H1 (cell line): Measurements from ENCODE around the gene WRAP53. TPM values are rescaled to one million over a fixed set of nuclear protein-coding genes. Genes with fewer than 3 reads are reported as not detected.

ENCODE experiments used
- CTCF ChIA-PET: fragments of 300-600 bp; sonication (Branson Sonifier 250); formaldehyde crosslinking; loops from one replicate; lab custom pipeline; 2021; ENCODE audit not compliant: partially characterized antibody; lab: Charles Lee
- POLR2A ChIA-PET: fragments of 300-600 bp; sonication (Branson Sonifier 250); formaldehyde crosslinking; loops from one replicate; lab custom pipeline; 2021; ENCODE audit warnings: inconsistent platforms; ENCODE audit not compliant: partially characterized antibody; lab: Charles Lee
- DNase-seq, 2 experiments: peaks; one replicate each; pipeline versions ENCODE4 v3.0.0 to v3.0.0-alpha.2; 2010 to 2022; ENCODE audit warnings: low spot score in 2 of 2, low read depth in 1 of 2, mixed read lengths in 1 of 2
- FAIRE-seq: peaks from 2 replicates; lab custom pipeline; 2011; peaks lifted over from hg19 to GRCh38; lab: Jason Lieb, UNC
- H2AFZ ChIP-seq: 2 replicates; pipeline ENCODE4 v1.8.1; 2012; ENCODE audit warnings: low read length, inconsistent platforms
- H2AK5ac ChIP-seq: 2 replicates; pipeline ENCODE4 v1.6.1; 2013; ENCODE audit warnings: low read depth, low read length
- H2BK120ac ChIP-seq: replicated peaks from 2 replicates; pipeline ENCODE3; 2013; ENCODE audit warnings: low read depth, low read length, inconsistent platforms
- H2BK12ac ChIP-seq: 2 replicates; pipeline ENCODE4 v1.6.1; 2013; ENCODE audit warnings: low read depth, low read length
- H2BK15ac ChIP-seq: 2 replicates; pipeline ENCODE4 v1.6.1; 2013; ENCODE audit warnings: low read length
- H2BK20ac ChIP-seq: 2 replicates; pipeline ENCODE4 v1.6.1; 2013; ENCODE audit warnings: low read length
- H2BK5ac ChIP-seq: 2 replicates; pipeline ENCODE4 v1.6.1; 2013; ENCODE audit warnings: low read depth, low read length
- H3K14ac ChIP-seq: 2 replicates; pipeline ENCODE4 v1.6.1; 2013; ENCODE audit warnings: inconsistent platforms; ENCODE audit not compliant: insufficient read length
- H3K18ac ChIP-seq: 2 replicates; pipeline ENCODE4 v1.6.1; 2013; ENCODE audit warnings: low read length; ENCODE audit errors: extremely low read depth
- H3K23ac ChIP-seq: 2 replicates; pipeline ENCODE4 v1.6.1; 2013; ENCODE audit warnings: inconsistent platforms; ENCODE audit not compliant: insufficient read length
- H3K23me2 ChIP-seq: 2 replicates; pipeline ENCODE4 v1.6.1; 2013; ENCODE audit warnings: low read depth, low read length
- H3K27ac ChIP-seq: 2 replicates; pipeline ENCODE4 v1.6.1; 2011; ENCODE audit warnings: low read depth, low read length, inconsistent platforms
- H3K27me3 ChIP-seq, 4 experiments: replicated peaks in 1 of 4; 1 replicate in 1 of 4; 2 replicates in 3 of 4; pipeline versions ENCODE4 v1.6.1 to v1.8.1; 2011 to 2013; ENCODE audit warnings: low read length in 3 of 4, mild to moderate bottlenecking in 3 of 4, inconsistent platforms in 2 of 4, mixed read lengths in 2 of 4, moderate library complexity in 1 of 4; ENCODE audit not compliant: control insufficient read depth in 3 of 4, insufficient read depth in 3 of 4; ENCODE audit errors: extremely low read depth in 1 of 4
- H3K36me3 ChIP-seq, 4 experiments: 2 replicates each; pipeline versions ENCODE4 v1.6.1 to v1.8.1; 2011 to 2013; ENCODE audit warnings: mild to moderate bottlenecking in 4 of 4, low read length in 3 of 4, moderate library complexity in 2 of 4, control low read depth in 1 of 4, inconsistent platforms in 1 of 4; ENCODE audit not compliant: insufficient read depth in 4 of 4, control insufficient read depth in 2 of 4
- H3K4ac ChIP-seq: replicated peaks from 2 replicates; pipeline ENCODE3; 2013; ENCODE audit warnings: low read length, low read depth, mixed read lengths, inconsistent platforms; ENCODE audit not compliant: insufficient read length
- H3K4me1 ChIP-seq, 4 experiments: replicated peaks in 1 of 4; 1 replicate in 1 of 4; 2 replicates in 3 of 4; pipeline versions ENCODE4 v1.6.1 to v1.8.1; 2011 to 2013; ENCODE audit warnings: low read length in 3 of 4, inconsistent platforms in 2 of 4, mixed read lengths in 1 of 4; ENCODE audit not compliant: insufficient read depth in 4 of 4, control insufficient read depth in 3 of 4
- H3K4me2 ChIP-seq, 2 experiments: 2 replicates each; pipeline versions ENCODE4 v1.6.1 to v1.8.1; 2011 to 2013; ENCODE audit warnings: low read depth in 2 of 2, low read length in 2 of 2, control low read depth in 1 of 2, inconsistent platforms in 1 of 2, mild to moderate bottlenecking in 1 of 2; ENCODE audit not compliant: insufficient read depth in 1 of 2
- H3K4me3 ChIP-seq, 4 experiments: fragments of 200-600, 300-600 bp in 1 of 4; sonication (generic), shearing (Covaris generic), sonication (Bioruptor Twin) in 1 of 4; 2 replicates each; pipeline versions ENCODE4 v1.5.1 to v1.8.1; 2011 to 2016; ENCODE audit warnings: low read length in 4 of 4, low read depth in 3 of 4, control low read depth in 2 of 4, inconsistent platforms in 2 of 4, mild to moderate bottlenecking in 2 of 4, mixed read lengths in 1 of 4, moderate library complexity in 1 of 4; ENCODE audit not compliant: insufficient read depth in 2 of 4; ENCODE audit errors: extremely low read depth in 1 of 4
- H3K56ac ChIP-seq: replicated peaks from 2 replicates; pipeline ENCODE3; 2013; ENCODE audit warnings: low read depth, mild to moderate bottlenecking, mixed read lengths, low read length, inconsistent platforms; ENCODE audit not compliant: insufficient read length
- H3K79me1 ChIP-seq: 2 replicates; pipeline ENCODE4 v1.6.1; 2013; ENCODE audit warnings: low read depth, low read length, control low read depth
- H3K79me2 ChIP-seq, 2 experiments: 2 replicates each; pipeline versions ENCODE4 v1.6.1 to v1.8.1; 2012 to 2013; ENCODE audit warnings: low read length in 2 of 2, mild to moderate bottlenecking in 2 of 2, inconsistent platforms in 1 of 2; ENCODE audit not compliant: insufficient read depth in 2 of 2, control insufficient read depth in 1 of 2
- H3K9ac ChIP-seq, 4 experiments: replicated peaks in 1 of 4; 1 replicate in 1 of 4; 2 replicates in 3 of 4; pipeline versions ENCODE4 v1.6.1 to v1.8.1; 2011 to 2013; ENCODE audit warnings: low read depth in 3 of 4, low read length in 3 of 4, control low read depth in 2 of 4, mild to moderate bottlenecking in 2 of 4, moderate library complexity in 2 of 4, inconsistent platforms in 1 of 4; ENCODE audit errors: extremely low read depth in 1 of 4
- H3K9me3 ChIP-seq, 2 experiments: 2 replicates each; pipeline versions ENCODE4 v1.6.1 to v1.8.1; 2012 to 2013; ENCODE audit warnings: mild to moderate bottlenecking in 2 of 2, moderate library complexity in 2 of 2, control low read depth in 1 of 2, inconsistent platforms in 1 of 2, low read depth in 1 of 2, low read length in 1 of 2, mixed read lengths in 1 of 2; ENCODE audit not compliant: insufficient read depth in 2 of 2
- H4K20me1 ChIP-seq, 2 experiments: replicated peaks in 1 of 2; 2 replicates each; pipeline versions ENCODE3 to v1.8.1; 2011 to 2013; ENCODE audit warnings: inconsistent platforms in 2 of 2, low read length in 2 of 2, mild to moderate bottlenecking in 1 of 2; ENCODE audit not compliant: insufficient read depth in 2 of 2, control insufficient read depth in 1 of 2
- H4K5ac ChIP-seq: 2 replicates; pipeline ENCODE4 v1.6.1; 2013; ENCODE audit warnings: low read length, low read depth, mixed read lengths, inconsistent platforms; ENCODE audit not compliant: insufficient read length
- H4K8ac ChIP-seq: 2 replicates; pipeline ENCODE4 v1.8.0; 2013; ENCODE audit warnings: mild to moderate bottlenecking, moderate library complexity, low read length, inconsistent platforms; ENCODE audit not compliant: insufficient read depth; ENCODE audit errors: extremely low read depth
- H4K91ac ChIP-seq: replicated peaks from 2 replicates; pipeline ENCODE3; 2013; ENCODE audit warnings: low read length, mixed read lengths, inconsistent platforms; ENCODE audit not compliant: insufficient read length
- ASH2L ChIP-seq: fragments of 200-600, 300-600 bp; sonication (generic); IDR thresholded peaks from one replicate; pipeline ENCODE4 v1.7.1; 2017; ENCODE audit warnings: low read length
- CBX5 ChIP-seq: fragments of 300-800, 300-1000 bp; sonication (generic); IDR thresholded peaks from 2 replicates; pipeline ENCODE4 v1.7.1; 2016; ENCODE audit warnings: antibody characterized with exemption, low read length, low read depth
- CEBPB ChIP-seq: IDR thresholded peaks from 2 replicates; pipeline ENCODE4 v1.6.1; 2012; ENCODE audit warnings: low read depth, low read length
- EGR1 ChIP-seq: IDR thresholded peaks from 2 replicates; pipeline ENCODE4 v1.6.1; 2011; ENCODE audit warnings: low read depth, low read length, borderline replicate concordance
- EP300 ChIP-seq, 2 experiments: IDR thresholded peaks; 1 replicate in 1 of 2; 2 replicates in 1 of 2; pipeline ENCODE4 v1.6.1; 2011 to 2012; ENCODE audit warnings: low read depth in 2 of 2, low read length in 2 of 2, mild to moderate bottlenecking in 2 of 2, borderline replicate concordance in 1 of 2, inconsistent platforms in 1 of 2, moderate library complexity in 1 of 2
- KDM1A ChIP-seq: fragments of 200-600, 300-600 bp; sonication (generic); IDR thresholded peaks from 2 replicates; pipeline ENCODE4 v1.7.1; 2016; ENCODE audit warnings: mild to moderate bottlenecking, low read length, borderline replicate concordance
- NRF1 ChIP-seq: IDR thresholded peaks from 2 replicates; pipeline ENCODE4 v1.6.1; 2011; ENCODE audit warnings: mild to moderate bottlenecking, low read depth, low read length, improper control_type of control experiment
- RXRA ChIP-seq: IDR thresholded peaks from 2 replicates; pipeline ENCODE4 v1.6.1; 2011; ENCODE audit warnings: low read depth, mild to moderate bottlenecking, low read length, moderate library complexity; ENCODE audit not compliant: insufficient read depth
- SIN3A ChIP-seq, 2 experiments: IDR thresholded peaks in 1 of 2; conservative IDR thresholded peaks in 1 of 2; 2 replicates each; pipeline ENCODE4 v1.6.1; 2011 to 2012; ENCODE audit warnings: low read length in 2 of 2, improper control_type of control experiment in 1 of 2, low read depth in 1 of 2, mild to moderate bottlenecking in 1 of 2
- SP2 ChIP-seq: IDR thresholded peaks from 2 replicates; pipeline ENCODE4 v1.6.1; 2012; ENCODE audit warnings: mild to moderate bottlenecking, low read length, inconsistent platforms
- SRF ChIP-seq: IDR thresholded peaks from 2 replicates; pipeline ENCODE4 v1.6.1; 2011; ENCODE audit warnings: mild to moderate bottlenecking, low read depth, low read length, moderate library complexity
- TBP ChIP-seq: IDR thresholded peaks from 2 replicates; pipeline ENCODE4 v1.6.1; 2011; ENCODE audit warnings: low read depth, low read length, improper control_type of control experiment
- YY1 ChIP-seq: IDR thresholded peaks from 2 replicates; pipeline ENCODE4 v1.6.1; 2011; ENCODE audit warnings: low read depth, mild to moderate bottlenecking, low read length
- WGBS, 2 experiments: shearing (Covaris generic) in 1 of 2; methylation state at CpG; one replicate each; pipeline versions ENCODE4 v1.1.6 to v1.1.7; 2013 to 2015; ENCODE audit warnings: low lambda C conversion rate in 2 of 2, mixed read lengths in 2 of 2, inconsistent platforms in 1 of 2, low coverage in 1 of 2, missing lambda C conversion rate in 1 of 2; ENCODE audit not compliant: insufficient replicate concordance in 2 of 2, insufficient coverage in 1 of 2, insufficient read length in 1 of 2; ENCODE audit errors: extremely low coverage in 1 of 2, missing lambda C conversion rate in 1 of 2; 5-methylcytosine and 5-hydroxymethylcytosine counted together
- polyA plus RNA-seq, 7 experiments: library from polyadenylated mRNA; depleted of rRNA in 3 of 7; stranded (reverse) in 5 of 7; unstranded in 2 of 7; fragments of >200 nt in 5 of 7; fragments of 200-250 nt in 2 of 7; gene quantifications; 1 replicate in 5 of 7; 2 replicates in 1 of 7; 4 replicates in 1 of 7; pipeline versions ENCODE4 v1.2.1 to v1.2.3, GENCODE V29; 2011 to 2013; ENCODE audit warnings: missing spikeins in 2 of 7, mixed read lengths in 2 of 7
- total RNA-seq: library from RNA; stranded (reverse); fragmentation: NEBNext Ultra II Directional; extraction: Animal tissue kit (Norgen Biotek cat#: 25700); gene quantifications from 2 replicates; pipeline ENCODE4 v1.2.1, GENCODE V29; 2021
- TF ChIP-seq, protein P1 (sequence below): IDR thresholded peaks from 2 replicates; pipeline ENCODE4 v1.6.1; 2011; ENCODE audit warnings: low read depth, mild to moderate bottlenecking, low read length; ENCODE audit not compliant: insufficient read depth

WRAP53 gene
- total and polyA plus RNA-seq, 2 of the 8 experiments (the other 6 are each of a cell fraction or from before 2014, with no cell fraction given): 29.2 to 30.1 TPM

DNA sequence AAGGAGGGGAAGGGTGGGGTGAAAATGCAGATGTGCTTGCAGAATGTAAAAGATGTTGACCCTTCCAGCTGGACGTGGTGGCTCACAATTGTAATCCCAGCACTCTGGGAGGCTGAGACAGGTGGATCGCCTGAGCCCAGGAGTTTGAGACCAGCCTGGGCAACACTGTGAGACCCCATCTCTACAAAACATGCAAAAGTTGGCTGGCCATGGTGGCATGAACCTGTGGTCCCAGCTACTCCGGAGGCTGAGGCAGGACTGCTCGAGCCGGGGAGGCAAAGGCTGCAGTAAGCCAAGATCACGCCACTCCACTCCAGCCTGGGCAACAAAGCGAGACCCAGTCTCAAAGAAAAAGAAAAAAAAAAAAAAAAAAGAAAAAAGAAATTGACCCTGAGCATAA lies 19.8 kb upstream of the WRAP53 start:
- FAIRE-seq (no peak), DNase-seq (no peak)
- ChIA-PET CTCF (interaction anchor here (1.1 to 15.7 kb wide), 3 partner anchors 11 to 32 kb away, joined by 4 to 332 read pairs (median 198); partner anchors contain the start of genes ATP1B2 and SHBG), POLR2A (interaction anchor here (0.6 to 79.4 kb wide), 5 partner anchors 2 to 1672 kb away, joined by 3 to 2272 read pairs (median 12); partner anchors contain the start of genes ATP1B2, FXR2, SAT2 and SHBG)
- no peaks in the 10 kb centered on the region for H4K20me1 ChIP-seq
- H2BK15ac ChIP-seq: no peak overlapping the region
- peaks cover 16 to 55% (median 39%) of the 10 kb centered on the region in 4 experiments for H3K36me3 ChIP-seq
- H3K18ac ChIP-seq: no peak overlapping the region
- WGBS, 2 experiments: 90% methylated on average over 7 of the region's 7 CpGs; no CpG with 5 or more reads in 1 of the 2 experiments
- 0 out of 7 replicates have a peak, but pooled peaks cover 0 to 2% (median 0%) of the 10 kb centered on the region in 4 experiments for H3K4me1 ChIP-seq
- H2BK5ac ChIP-seq: no peak overlapping the region
- H4K8ac ChIP-seq: no peak overlapping the region
- no peak overlapping the region for H2AK5ac ChIP-seq
- no peak overlapping the region for H3K23ac ChIP-seq
- H2BK120ac ChIP-seq: no peak overlapping the region
- H4K5ac ChIP-seq: no peak overlapping the region
- no peak overlapping the region for H3K27ac ChIP-seq
- H2AFZ ChIP-seq: no peak overlapping the region
- no peak overlapping the region for H3K4me2 ChIP-seq
- no peak overlapping the region for H3K9ac ChIP-seq
- H2BK20ac ChIP-seq: no peak overlapping the region
- no peak overlapping the region for H3K56ac ChIP-seq
- no peaks in the 10 kb centered on the region for H3K79me2 ChIP-seq
- H3K27me3 ChIP-seq: no peaks in the 10 kb centered on the region
- H3K4ac ChIP-seq: no peak overlapping the region
- H3K14ac ChIP-seq: no peak overlapping the region
- H2BK12ac ChIP-seq: no peak overlapping the region
- no peak overlapping the region for H3K4me3 ChIP-seq
- H4K91ac ChIP-seq: no peak overlapping the region
- H3K9me3 ChIP-seq: peaks cover 1 to 2% of the 10 kb centered on the region in 2 experiments; a peak in 2 of 4 replicates
- no peaks in the 10 kb centered on the region for H3K23me2 ChIP-seq
- no peaks in the 10 kb centered on the region for H3K79me1 ChIP-seq
- TF ChIP-seq, protein P1, sequence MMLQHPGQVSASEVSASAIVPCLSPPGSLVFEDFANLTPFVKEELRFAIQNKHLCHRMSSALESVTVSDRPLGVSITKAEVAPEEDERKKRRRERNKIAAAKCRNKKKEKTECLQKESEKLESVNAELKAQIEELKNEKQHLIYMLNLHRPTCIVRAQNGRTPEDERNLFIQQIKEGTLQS: no peak
- no peak for TF ChIP-seq YY1
- TF ChIP-seq NRF1: no peak
- no peak for TF ChIP-seq KDM1A
- no peak for TF ChIP-seq CEBPB
- TF ChIP-seq EGR1: no peak
- no peak for TF ChIP-seq EP300 (IDR thresholded peaks at IDR 0.05; ENCODE audit: borderline replicate concordance in 1 of 2, low read depth in 2 of 2, low read length in 2 of 2)
- TF ChIP-seq ASH2L: no peak
- TF ChIP-seq RXRA: no peak
- no peak for TF ChIP-seq SRF
- TF ChIP-seq SP2: no peak
- no peak for TF ChIP-seq TBP
- no peak for TF ChIP-seq SIN3A (conservative IDR thresholded peaks at IDR 0.05 in 1 of 2, IDR thresholded peaks at IDR 0.05 in 1 of 2; ENCODE audit: low read depth in 1 of 2, low read length in 2 of 2)
- no peak for TF ChIP-seq CBX5
